Large intestine (tissue), 3 donors: Measurements from ENCODE around the gene SCUBE3. TPM values are rescaled to one million over a fixed set of nuclear protein-coding genes. Genes with fewer than 3 reads are reported as not detected.

ENCODE experiments used
- DNase-seq, 2 donors: peaks; one replicate each; pipeline versions ENCODE4 v3.0.0 to v3.0.0-alpha.2; 2013
- H3K27ac ChIP-seq: one replicate; pipeline ENCODE4 v1.5.1; 2013; ENCODE audit warnings: low read length
- H3K27me3 ChIP-seq: 2 replicates; pipeline ENCODE4 v1.6.1; 2013; ENCODE audit warnings: low read length; ENCODE audit not compliant: control insufficient read depth, insufficient read depth
- H3K36me3 ChIP-seq: 2 replicates; pipeline ENCODE4 v1.6.1; 2013; ENCODE audit warnings: low read length; ENCODE audit not compliant: control insufficient read depth, insufficient read depth
- H3K4me1 ChIP-seq: one replicate; pipeline ENCODE4 v1.6.1; 2013; ENCODE audit warnings: low read length; ENCODE audit not compliant: control insufficient read depth, insufficient read depth
- H3K4me3 ChIP-seq: one replicate; pipeline ENCODE4 v1.5.1; 2013; ENCODE audit warnings: low read length
- H3K9me3 ChIP-seq: one replicate; pipeline ENCODE4 v1.6.1; 2013; ENCODE audit warnings: mild to moderate bottlenecking, low read depth, low read length, moderate library complexity; ENCODE audit not compliant: control insufficient read depth
- WGBS: methylation state at CpG from one replicate; pipeline ENCODE4 v1.1.5; 2013; ENCODE audit warnings: low lambda C conversion rate; ENCODE audit not compliant: insufficient coverage; 5-methylcytosine and 5-hydroxymethylcytosine counted together
- polyA plus RNA-seq: library from polyadenylated mRNA; unstranded; fragments of 120-200 nt; gene quantifications from one replicate; pipeline ENCODE4 v1.2.1, GENCODE V29; 2013

Gene SCUBE3
- polyA plus RNA-seq, 1 donor: 3.3 TPM

- Histone ChIP-seq H3K9me3 (peaks cover 5% of the 10 kb centered on the region), H3K36me3 (peaks cover 8% of the 10 kb centered on the region), H3K4me1 (no peaks in the 10 kb centered on the region), H3K27me3 (no peaks in the 10 kb centered on the region), H3K4me3 (no peak overlapping the region), H3K27ac (no peak overlapping the region)
- no peak for DNase-seq
- WGBS: no CpG with 5 or more reads among the region's 3 CpGs
These were observed 35.2 kb downstream of the SCUBE3 start for GRCh38 chr6:35248965-35249364.

GRCh38 chr6:35251949-35252348 lies 38.2 kb downstream of the SCUBE3 start:
- Histone ChIP-seq H3K9me3 (peaks cover 5% of the 10 kb centered on the region), H3K27me3 (no peaks in the 10 kb centered on the region), H3K27ac (no peak overlapping the region), H3K4me1 (no peaks in the 10 kb centered on the region), H3K36me3 (peaks cover 2% of the 10 kb centered on the region), H3K4me3 (no peak overlapping the region)
- no CpG with 5 or more reads among the region's 3 CpGs for WGBS
- DNase-seq: no peak

- Histone ChIP-seq H3K9me3 (peaks cover 5% of the 10 kb centered on the region), H3K36me3 (peaks cover 2% of the 10 kb centered on the region), H3K4me3 (no peak overlapping the region), H3K27ac (no peak overlapping the region), H3K27me3 (no peaks in the 10 kb centered on the region), H3K4me1 (peaks cover 2% of the 10 kb centered on the region)
- 80% methylated on average over 1 of the region's 1 CpG for WGBS
- no peak for DNase-seq
These were observed 39.5 kb downstream of the SCUBE3 start for GRCh38 chr6:35253249-35253648.

GRCh38 chr6:35258336-35258735 lies 44.6 kb downstream of the SCUBE3 start:
- DNase-seq: no peak
- Histone ChIP-seq H3K9me3 (no peaks in the 10 kb centered on the region), H3K4me3 (peak overlapping the region; percentile 92), H3K27me3 (no peaks in the 10 kb centered on the region), H3K4me1 (peaks cover 7% of the 10 kb centered on the region), H3K36me3 (no peaks in the 10 kb centered on the region), H3K27ac (peak overlapping the region; percentile 88)
- WGBS: 80% methylated on average over 1 of the region's 7 CpGs

GRCh38 chr6:35258858-35259193 lies 45.1 kb downstream of the SCUBE3 start:
- Histone ChIP-seq H3K27me3 (no peaks in the 10 kb centered on the region), H3K36me3 (no peaks in the 10 kb centered on the region), H3K9me3 (no peaks in the 10 kb centered on the region), H3K4me3 (peak overlapping the region; percentile 92), H3K4me1 (peaks cover 7% of the 10 kb centered on the region), H3K27ac (peak overlapping the region; percentile 88)
- DNase-seq: no peak
- no CpG with 5 or more reads among the region's 20 CpGs for WGBS

- WGBS: no CpG with 5 or more reads among the region's 82 CpGs
- Histone ChIP-seq H3K4me1 (peaks cover 7% of the 10 kb centered on the region), H3K4me3 (peak within 1 kb of the TSS; percentile 92), H3K36me3 (no peaks in the 10 kb centered on the region), H3K27ac (peak within 1 kb of the TSS; percentile 88), H3K9me3 (no peaks in the 10 kb centered on the region), H3K27me3 (no peaks in the 10 kb centered on the region)
- DNase-seq: peak; percentile 97 to 99
These were observed 45.6 kb downstream of the SCUBE3 start, which contains the start of gene ZNF76 for GRCh38 chr6:35259194-35259947. ZNF76 (plus strand) TSS chr6:35259735; CDS start chr6:35281152, 21,417 bp downstream.

- H3K36me3 ChIP-seq: no peaks in the 10 kb centered on the region
- peaks cover 7% of the 10 kb centered on the region for H3K4me1 ChIP-seq
- H3K27me3 ChIP-seq: no peaks in the 10 kb centered on the region
- peak overlapping the region; percentile 88 for H3K27ac ChIP-seq
- no peaks in the 10 kb centered on the region for H3K9me3 ChIP-seq
- no CpG with 5 or more reads among the region's 23 CpGs for WGBS
- H3K4me3 ChIP-seq: peak overlapping the region; percentile 92
- DNase-seq: peak; percentile 67 to 75
These were observed 46.3 kb downstream of the SCUBE3 start for GRCh38 chr6:35259948-35260590.

GRCh38 chr6:35260591-35261570 lies 47.1 kb downstream of the SCUBE3 start:
- Histone ChIP-seq H3K36me3 (no peaks in the 10 kb centered on the region), H3K27ac (peak overlapping the region; percentile 88), H3K4me3 (peak overlapping the region; percentile 92), H3K4me1 (peaks cover 7% of the 10 kb centered on the region), H3K9me3 (no peaks in the 10 kb centered on the region), H3K27me3 (no peaks in the 10 kb centered on the region)
- DNase-seq: peak in 1 of 2 donors; percentile 25
- 100% methylated on average over 1 of the region's 6 CpGs for WGBS

GRCh38 chr6:35262596-35262995 lies 48.8 kb downstream of the SCUBE3 start:
- peaks cover 7% of the 10 kb centered on the region for H3K4me1 ChIP-seq
- no peak overlapping the region for H3K27ac ChIP-seq
- no peak overlapping the region for H3K4me3 ChIP-seq
- WGBS: 60% methylated on average over 1 of the region's 2 CpGs
- no peak for DNase-seq
- no peaks in the 10 kb centered on the region for H3K9me3 ChIP-seq
- no peaks in the 10 kb centered on the region for H3K36me3 ChIP-seq
- no peaks in the 10 kb centered on the region for H3K27me3 ChIP-seq
